GM12891 (cell line): ENCODE measurements around the gene CD3D.

Experiments used
- PAX5 ChIP-seq: IDR thresholded peaks from 2 replicates; pipeline ENCODE4 v1.6.1; 2011; ENCODE audit warnings: low read length, moderate library complexity, mild to moderate bottlenecking; ENCODE audit not compliant: insufficient read depth, severe bottlenecking
- POLR2A ChIP-seq: IDR thresholded peaks from 2 replicates; pipeline ENCODE4 v1.6.1; 2011; ENCODE audit warnings: low read depth, low read length, control low read depth
- POLR2AphosphoS5 ChIP-seq: IDR thresholded peaks from 2 replicates; pipeline ENCODE4 v1.6.1; 2011; ENCODE audit warnings: low read depth, low read length, control low read depth
- SPI1 ChIP-seq: IDR thresholded peaks from 2 replicates; pipeline ENCODE4 v1.6.1; 2011; ENCODE audit warnings: low read depth, low read length, control low read depth
- TAF1 ChIP-seq: IDR thresholded peaks from 2 replicates; pipeline ENCODE4 v1.6.1; 2011; ENCODE audit warnings: low read depth, low read length, control low read depth

DNA sequence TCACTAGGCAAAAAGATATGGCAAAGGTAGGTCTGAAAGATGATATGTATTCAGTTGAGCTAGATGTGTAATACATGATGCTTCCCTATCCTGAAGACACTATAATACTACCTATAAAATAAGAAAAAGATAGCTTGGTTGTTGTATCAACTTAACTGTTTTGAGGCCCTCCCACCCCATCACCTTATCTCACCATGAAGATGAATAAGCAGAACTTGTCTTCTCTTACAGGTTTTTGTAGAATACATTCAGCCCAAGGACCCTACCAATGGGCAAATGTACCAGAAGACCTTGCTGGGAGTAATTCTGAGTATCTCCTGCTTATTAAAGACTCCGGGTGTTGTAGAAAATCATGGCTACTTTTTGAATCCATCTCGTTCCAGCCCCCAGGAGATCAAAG lies 30.8 kb upstream of the CD3D start:
- TF ChIP-seq POLR2AphosphoS5, result no peak
- TF ChIP-seq POLR2A, result no peak
- no peak for TF ChIP-seq SPI1
- no peak for TF ChIP-seq PAX5
- TF ChIP-seq TAF1, result no peak
